Amniotic epithelial cell (primary cell): ENCODE results near the gene C2.
"Not testable (repeated sequence)": the region's sequence is repeated elsewhere in the genome, so short reads cannot be mapped to it uniquely, and the experiment has no call there.

Source experiments
- DNase-seq: peaks from one replicate; pipeline ENCODE4 v3.0.0-alpha.2; 2010; ENCODE audit warnings: low read depth

Gene C2

GRCh38 chr6:31978831-31979230 lies 51.3 kb downstream of the C2 start:
- DNase-seq, result no peak

- DNase-seq, result no peak
These were observed 51.9 kb downstream of the C2 start for GRCh38 chr6:31979238-31979898.

- not testable (repeated sequence) for DNase-seq
These were observed 52.8 kb downstream of the C2 start for GRCh38 chr6:31980195-31980876.

- DNase-seq, result not testable (repeated sequence)
These were observed 53.5 kb downstream of the C2 start for GRCh38 chr6:31980998-31981397.

GRCh38 chr6:31981744-31982143 lies 54.2 kb downstream of the C2 start, which contains the start of gene C4A:
Gene C4A, plus strand, starts transcription at chr6:31982057. Its CDS starts 51 bp downstream, at chr6:31982108.
- not testable (repeated sequence) for DNase-seq

- not testable (repeated sequence) for DNase-seq
These were observed 61.8 kb downstream of the C2 start for GRCh38 chr6:31989363-31989762.

GRCh38 chr6:31994421-31994820 lies 66.9 kb downstream of the C2 start:
- not testable (repeated sequence) for DNase-seq
